SK-N-DZ (cell line): ENCODE measurements around the gene MYL5.
"Not testable (repeated sequence)": the region's sequence is repeated elsewhere in the genome, so short reads cannot be mapped to it uniquely, and the experiment has no call there.

Experiments used
- DNase-seq: peaks from one replicate; pipeline ENCODE4 v3.0.0-alpha.2; 2015; ENCODE audit warnings: low spot score

MYL5 gene

DNA sequence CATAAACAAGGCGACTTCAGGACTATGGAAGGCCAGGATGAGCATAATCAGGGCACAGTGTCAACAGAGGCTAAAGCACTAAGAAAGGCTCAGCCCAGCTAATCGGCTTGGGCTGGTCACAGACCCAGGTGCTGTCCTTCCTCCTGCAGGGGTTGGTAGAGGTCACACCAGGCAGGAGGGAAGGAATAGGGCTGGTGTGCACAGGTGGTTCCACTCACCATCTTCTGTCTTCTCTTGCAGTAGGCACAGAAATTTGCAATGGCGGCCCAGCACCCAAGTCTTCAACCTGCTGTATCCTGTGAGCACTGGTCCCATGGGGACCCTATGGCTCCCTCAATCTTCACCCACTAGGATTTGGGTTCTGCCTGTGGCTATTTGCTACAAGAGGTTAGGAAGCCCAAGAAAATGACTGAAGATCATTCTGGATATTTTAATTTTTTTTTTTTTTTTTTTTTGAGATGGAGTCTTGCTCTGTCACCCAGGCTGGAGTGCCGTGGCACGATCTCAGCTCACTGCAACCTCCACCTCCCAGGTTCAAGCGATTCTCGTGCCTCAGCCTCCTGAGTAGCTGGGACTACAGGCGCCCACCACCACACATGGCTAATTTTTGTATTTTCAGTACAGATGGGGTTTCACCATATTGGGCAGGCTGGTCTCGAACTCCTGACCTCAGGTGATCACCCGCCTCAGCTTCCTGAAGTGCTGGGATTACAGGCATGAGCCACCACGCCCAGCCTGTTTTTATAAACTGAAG, 4.4 kb upstream of the MYL5 start:
- not testable (repeated sequence) for DNase-seq

DNA sequence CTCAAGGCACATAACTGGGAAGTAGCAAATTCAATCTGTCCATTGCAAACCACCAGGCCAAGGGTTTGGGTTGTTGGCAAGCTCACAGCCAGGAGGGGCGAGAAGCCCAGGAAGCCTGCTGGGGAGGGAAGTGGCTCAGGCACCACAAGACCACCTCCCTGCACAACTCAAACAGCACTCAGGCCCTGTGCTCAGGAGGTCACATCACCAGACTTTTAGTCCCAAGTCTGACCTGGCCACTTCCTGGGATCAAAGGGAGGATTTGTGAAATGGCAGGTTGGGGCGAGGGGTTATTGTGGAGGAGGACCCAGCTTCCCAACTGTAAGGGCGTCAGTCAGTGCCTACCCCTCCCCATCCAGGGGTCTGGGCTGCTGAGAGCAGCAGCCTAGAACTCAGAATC, 2.6 kb upstream of the MYL5 start:
- DNase-seq: no peak

GRCh38 chr4:673349-674091, 822 bp upstream of the MYL5 start:
- DNase-seq: no peak

GRCh38 chr4:675036-675882, 917 bp downstream of the MYL5 start:
- no peak for DNase-seq

DNA sequence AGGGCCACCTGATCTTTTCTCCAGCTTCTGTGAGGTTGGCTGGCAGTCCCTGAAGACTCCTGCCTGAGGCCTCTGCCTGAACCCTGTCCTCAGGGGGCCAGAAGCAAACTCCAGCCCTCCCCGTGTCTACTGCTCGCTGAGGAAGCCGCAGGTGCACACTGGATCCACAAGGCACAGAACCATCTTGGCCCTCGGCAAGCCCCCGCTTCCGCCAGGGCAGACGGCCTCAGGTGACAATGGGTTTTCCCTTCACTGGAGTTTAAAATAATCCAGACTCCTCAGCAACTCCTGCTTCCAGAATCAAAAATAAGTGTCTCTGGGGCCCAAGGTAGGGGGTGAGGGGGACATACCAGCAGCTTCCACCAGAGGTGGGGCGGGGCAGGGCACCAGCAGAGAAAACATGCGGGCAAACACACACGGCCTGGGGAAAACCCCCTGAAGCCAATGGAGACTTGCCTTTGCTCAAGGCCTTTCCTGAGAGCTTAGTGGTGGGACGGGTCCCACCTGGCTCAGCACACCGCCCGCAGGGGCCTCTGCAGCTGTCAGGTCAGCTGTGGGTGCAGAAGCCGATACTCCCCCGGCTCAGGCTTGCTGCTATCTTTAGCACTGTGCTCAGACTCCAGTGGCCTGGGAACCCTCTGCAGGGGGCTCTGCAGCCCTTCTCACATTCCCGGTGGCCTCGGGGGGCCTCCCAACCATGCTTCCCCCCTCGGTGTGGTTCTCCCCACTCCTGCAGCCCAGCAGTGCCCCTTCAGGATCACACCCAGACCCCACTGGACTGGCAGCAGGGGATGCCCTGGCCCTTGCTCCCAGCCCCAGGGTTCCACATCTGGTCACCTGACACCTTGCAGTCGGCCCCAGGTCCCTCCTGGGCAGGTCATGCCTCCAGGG, 1.9 kb downstream of the MYL5 start:
- DNase-seq: no peak

- DNase-seq: no peak
Measured at GRCh38 chr4:676871-677235, 2.5 kb downstream of the MYL5 start.

DNA sequence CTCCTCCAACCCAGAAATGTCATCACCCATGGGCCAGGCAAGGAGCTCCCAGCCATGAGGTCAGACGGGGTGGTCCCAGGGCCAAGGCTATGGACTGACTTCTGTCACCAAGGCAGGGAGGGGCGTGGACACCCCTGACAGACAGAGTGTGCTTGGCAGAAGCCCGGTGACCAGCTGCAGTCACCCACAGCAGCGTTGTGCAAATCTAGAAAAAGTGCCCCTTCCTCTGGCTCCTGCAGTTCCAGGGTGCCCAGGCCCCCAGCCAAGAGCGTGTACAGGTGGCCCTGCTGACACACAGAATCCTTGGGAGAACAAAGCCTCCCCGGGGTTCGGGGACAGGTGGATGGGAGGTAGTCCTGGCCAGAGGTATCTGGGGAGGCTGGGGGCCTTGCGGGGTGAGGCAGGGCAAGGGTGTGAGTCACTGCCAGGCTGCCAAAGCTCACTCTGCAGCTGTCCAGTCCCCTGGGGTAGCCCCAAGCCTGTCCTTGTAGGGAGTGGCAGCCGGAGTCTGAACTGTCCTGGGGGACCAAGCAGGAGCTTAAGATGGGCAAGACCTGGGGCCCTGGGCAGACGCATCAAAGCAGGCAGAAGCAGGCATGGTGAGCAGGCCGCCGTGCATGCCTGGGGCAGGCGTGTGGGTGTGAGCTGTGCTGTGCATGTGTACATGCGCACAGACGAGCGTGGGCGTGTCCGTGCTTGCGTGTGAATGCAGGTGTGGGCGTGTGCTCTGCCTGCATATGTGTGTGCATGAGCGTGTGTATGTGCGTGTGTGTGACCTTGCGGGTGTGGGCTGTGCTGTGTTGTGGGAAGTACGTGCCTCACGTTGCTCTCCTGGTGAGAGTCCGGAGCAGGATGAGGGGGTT, 3.3 kb downstream of the MYL5 start:
- DNase-seq: peak; percentile 51

DNA sequence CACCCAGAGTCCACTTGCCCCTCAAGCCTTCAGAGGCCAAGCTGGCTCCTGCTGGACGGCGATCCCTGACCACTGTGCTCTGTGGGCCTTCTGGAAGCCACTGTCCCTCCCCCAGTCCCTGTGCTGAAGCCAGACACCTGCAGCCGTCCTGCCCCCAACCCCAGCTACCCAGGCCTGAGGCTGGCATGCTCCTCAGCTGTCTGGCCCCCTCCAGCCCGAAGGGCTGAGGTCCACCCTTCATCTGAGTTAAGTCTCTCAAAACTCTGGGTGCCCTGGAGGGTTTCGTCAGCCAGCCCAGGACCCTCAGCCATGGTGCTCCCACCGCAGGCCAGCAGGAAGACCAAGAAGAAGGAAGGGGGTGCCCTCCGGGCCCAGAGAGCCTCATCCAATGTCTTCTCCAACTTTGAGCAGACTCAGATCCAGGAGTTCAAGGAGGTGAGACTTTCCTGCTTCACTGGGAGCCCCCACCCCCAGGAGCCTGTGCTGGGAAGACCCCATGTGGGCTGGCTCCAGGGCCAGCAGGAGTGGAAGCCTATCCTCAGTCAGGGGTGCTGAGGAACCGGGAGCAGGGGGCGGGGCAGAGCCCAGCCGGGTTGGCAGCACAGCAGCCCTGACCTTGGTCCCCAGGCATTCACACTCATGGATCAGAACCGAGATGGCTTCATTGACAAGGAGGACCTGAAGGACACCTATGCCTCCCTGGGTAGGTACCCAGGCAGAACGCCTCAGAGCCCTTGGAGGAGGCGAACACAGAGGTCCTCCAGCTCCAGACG, 4.2 kb downstream of the MYL5 start:
- no peak for DNase-seq

DNA sequence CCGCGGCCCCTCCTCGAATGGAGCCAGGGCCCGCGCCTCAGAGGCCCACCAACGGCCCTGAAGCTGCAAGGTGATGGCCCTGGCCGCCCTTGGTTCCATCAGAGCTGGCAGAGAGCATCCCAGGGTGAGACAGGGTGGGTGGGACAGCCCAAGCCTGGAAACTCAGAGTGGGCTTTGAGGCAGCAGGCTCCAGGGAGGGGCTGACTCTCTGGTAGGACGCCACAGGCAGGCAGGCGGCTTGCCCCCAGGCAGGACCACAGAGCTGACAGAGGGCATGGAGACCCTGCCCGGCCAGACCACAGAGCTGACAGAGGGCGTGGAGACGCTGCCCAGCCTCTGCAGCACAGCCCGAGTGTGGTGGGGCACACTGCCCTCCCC, 4.8 kb downstream of the MYL5 start:
- DNase-seq: no peak

- DNase-seq: no peak
Measured at GRCh38 chr4:679629-680028, 5.3 kb downstream of the MYL5 start.

- DNase-seq: no peak
Measured at GRCh38 chr4:680091-680490, 5.7 kb downstream of the MYL5 start.

- no peak for DNase-seq
Measured at GRCh38 chr4:680551-680927, 6.2 kb downstream of the MYL5 start.

GRCh38 chr4:680928-681645, 6.7 kb downstream of the MYL5 start:
- peak; percentile 70 for DNase-seq

- no peak for DNase-seq
Measured at GRCh38 chr4:681736-682451, 7.6 kb downstream of the MYL5 start.

GRCh38 chr4:682490-683172, 8.3 kb downstream of the MYL5 start:
- DNase-seq: no peak

DNA sequence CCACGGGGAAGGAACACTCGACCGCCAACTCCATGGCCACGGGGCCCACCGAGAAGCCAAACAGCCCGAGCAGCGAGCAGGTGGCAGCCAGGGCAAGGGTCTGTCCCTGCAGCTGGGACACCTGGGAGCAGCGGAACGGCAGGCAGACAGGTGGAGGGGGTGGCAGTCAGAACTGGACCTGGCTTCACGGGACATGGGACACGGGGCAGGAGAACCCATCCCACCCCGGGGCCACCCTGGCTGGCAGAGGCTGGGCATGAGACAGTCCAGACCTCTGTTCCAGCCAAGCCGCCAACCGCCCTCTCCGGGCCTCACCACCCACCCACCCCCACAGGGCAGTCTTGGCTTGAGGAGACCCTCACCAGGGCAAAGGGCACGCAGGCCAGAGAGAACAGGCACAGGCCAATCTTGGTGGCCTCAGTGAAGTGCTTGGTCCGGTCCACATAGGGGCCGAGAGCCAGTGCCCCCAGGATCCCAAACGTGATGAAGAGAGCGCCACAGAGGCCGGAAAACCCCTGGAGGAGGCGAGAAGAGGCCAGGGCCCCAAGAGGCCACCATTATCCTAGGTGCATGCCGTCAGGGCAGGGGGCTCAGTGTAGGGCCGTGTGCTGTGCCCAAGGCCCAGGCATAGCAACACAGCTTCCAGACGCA, 9.0 kb downstream of the MYL5 start:
- DNase-seq: no peak

GRCh38 chr4:683982-684622, 9.8 kb downstream of the MYL5 start:
- DNase-seq: peak; percentile 56
